Stimulated activated CD8-positive, alpha-beta memory T cell treated with anti-CD3 and anti-CD28 coated beads, Interleukin-7, amount 100 ng/mL, for 4 hours (primary cell): ENCODE results near the gene OTC.

ENCODE experiments used
- DNase-seq, 2 donors: peaks; one replicate each; pipeline ENCODE4 v3.0.0-alpha.2; 2020; ENCODE audit warnings: low read depth in 2 of 2

OTC gene

DNA sequence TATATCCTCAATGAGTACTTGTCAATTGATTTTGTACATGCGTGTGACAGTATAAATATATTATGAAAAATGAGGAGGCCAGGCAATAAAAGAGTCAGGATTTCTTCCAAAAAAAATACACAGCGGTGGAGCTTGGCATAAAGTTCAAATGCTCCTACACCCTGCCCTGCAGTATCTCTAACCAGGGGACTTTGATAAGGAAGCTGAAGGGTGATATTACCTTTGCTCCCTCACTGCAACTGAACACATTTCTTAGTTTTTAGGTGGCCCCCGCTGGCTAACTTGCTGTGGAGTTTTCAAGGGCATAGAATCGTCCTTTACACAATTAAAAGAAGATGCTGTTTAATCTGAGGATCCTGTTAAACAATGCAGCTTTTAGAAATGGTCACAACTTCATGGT, at the start of gene OTC:
TSS of gene OTC (plus strand) at position 243 of the 400 bp plus-strand sequence. CDS start at position 336, 93 bp downstream.
- DNase-seq: no peak

DNA sequence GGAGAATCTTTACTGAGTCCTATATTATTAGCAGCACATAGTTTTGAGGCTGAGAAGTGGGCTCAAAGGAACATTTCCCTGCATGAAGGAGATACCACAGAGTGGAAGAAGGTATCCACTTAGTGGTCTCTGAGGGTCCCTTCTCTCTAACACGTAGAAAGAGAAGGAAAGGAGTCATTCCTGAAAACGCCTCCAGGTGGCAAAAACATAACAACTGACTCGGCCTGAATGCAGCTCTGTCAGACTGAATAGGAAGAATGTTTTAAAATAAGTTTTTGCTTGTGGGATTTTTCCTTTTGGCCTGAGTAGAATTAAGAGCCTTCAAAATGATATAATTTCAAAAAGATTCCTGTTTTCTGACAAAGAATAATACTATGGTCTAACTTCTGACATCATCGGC, 48.4 kb upstream of the OTC start:
- no peak for DNase-seq

DNA sequence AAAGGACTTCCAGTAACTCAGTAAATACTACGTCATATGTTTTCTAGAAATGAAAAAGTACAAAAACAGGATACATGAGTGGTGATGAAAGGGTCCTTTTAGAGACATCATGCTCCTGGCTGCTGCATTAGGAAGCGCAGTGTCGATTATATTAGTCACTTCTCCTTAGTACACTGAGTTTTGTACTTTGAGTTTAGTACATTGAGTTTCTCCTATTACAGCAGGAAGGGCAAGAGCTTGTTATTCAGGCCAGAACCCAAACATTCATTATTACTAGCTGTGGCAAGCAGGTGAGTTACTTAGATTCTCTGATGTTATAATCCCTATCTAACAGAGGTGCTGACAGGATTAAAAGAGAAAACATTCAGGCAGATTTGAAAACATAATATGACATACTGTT, 46.4 kb upstream of the OTC start:
- DNase-seq: no peak

DNA sequence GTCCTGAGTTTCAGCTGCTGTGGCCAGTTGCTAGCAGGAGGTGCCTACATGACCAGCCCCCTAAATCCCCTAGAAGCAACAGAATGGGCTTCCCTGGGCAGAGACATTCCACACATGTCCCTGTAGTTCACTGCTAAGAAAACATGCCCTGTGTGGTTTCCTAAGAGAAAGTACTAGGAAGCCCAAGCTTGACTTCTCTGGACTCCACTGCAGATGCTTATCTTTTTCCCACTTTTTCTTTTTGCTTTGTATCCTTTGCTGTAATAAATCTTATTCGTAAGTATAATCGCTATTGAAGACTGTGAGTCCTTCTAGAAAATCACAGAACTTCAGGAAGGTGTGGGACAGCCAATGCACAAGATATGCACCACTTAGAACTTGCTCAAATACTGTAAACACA, 40.7 kb upstream of the OTC start:
- DNase-seq: no peak

DNA sequence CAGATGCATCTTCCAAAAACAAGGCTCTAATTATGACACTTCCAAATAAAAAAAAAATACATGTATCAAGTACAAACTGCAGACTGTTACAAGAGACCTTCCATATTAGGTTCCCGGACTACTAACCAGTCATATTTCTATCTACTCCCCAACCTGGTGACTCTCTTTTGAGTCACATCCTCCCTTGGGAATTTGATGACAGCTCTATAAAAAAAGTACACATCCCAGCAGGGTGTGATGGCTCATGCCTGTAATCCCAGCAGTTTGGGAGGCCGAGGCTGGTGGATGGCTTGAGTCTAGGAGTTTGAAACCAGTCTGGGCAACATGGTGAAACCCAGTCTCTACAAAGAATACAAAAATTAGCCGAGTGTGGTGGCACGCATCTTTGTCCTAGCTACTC, 40.0 kb upstream of the OTC start:
- no peak for DNase-seq

DNA sequence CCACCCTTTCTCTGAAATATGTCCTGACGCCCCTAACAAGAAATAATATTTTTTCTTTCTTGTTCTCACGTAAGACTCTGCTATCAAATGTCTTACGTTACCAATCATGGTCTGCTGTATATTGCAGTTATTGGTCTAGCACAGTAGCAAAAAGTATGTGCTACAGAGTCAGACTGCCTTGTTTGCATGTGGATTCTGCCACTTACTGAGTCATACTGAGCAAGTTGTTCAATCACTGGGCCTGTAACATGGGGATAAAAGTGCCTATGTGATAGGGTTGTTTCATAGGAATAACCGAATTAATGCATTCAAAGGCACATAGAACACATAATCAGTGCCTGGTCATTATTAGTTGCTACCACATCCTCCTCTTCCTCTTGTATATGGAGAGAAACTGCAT, 39.2 kb upstream of the OTC start:
- DNase-seq: no peak

DNA sequence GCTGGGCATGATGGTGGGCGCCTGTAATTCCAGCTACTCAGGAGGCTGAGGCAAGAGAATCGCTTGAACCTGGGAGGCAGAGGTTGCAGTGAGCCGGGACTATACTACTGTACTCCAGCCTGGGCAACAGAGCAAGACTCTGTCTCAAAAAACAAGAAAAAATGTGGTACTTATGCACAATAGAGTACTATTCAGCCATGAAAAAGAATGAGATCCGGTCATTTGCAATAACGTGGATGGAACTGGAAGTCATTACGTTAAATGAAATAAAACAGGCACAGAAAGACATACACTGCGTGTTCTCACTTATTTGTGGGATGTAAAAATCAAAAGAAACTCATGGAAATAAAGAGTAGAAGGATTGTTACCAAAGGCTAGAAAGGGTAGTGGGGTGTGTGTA, 37.2 kb upstream of the OTC start:
- no peak for DNase-seq

DNA sequence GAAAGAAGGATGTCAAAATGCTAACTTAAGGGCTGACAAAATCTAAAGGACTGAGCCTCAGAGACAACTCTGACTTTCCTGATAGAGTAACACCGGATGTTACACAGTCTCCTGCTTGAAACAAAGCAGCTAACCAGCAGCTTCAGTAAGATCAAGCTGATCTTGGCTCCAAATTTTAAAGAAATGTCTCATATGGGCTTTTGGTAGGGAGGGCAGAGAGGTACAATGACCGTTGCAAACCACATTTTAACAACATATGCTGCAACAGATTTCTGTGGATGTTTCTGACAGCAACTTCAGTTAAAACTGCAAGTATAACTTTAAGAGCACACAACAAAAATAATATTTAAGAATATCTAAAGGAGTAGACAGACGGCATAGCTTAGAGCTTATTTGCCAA, 34.2 kb upstream of the OTC start:
- no peak for DNase-seq

DNA sequence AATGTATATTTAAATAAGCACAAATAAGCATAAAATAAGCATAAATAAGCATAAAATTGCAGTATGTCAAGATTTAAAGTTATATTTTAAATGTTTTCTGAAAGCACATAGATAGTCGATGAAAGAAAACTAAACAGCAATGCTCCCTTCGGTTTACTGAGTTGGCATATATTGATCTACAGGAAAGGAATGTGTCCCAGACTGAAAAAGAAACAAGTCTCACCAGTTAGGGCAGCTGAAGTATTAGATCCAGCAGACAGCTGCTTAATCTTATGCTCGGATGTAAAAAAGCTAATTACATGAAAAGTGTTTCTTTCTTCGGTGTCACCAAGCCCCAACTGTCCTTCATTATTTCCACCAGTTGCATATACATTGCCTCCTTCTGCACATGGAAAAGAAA, 33.8 kb upstream of the OTC start:
- DNase-seq: no peak

DNA sequence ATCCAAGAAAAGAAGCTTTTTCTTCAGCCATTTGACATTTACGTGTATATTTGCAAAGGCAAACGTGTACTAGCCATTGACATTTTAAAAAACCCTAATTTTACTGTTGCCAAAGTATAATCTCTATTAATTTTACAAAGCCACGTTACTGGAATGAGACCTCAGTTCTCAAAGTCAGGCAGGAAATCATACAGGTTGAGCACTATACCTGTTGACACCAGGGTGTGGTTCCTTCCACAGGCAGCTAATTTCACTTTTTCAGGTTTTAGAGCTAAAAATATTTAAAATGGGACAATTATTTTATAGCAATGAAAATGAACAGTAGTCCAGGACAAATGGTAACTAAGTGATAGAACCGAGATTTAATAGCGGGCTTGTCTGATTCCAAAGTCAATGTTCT, 31.6 kb upstream of the OTC start:
- DNase-seq: no peak

DNA sequence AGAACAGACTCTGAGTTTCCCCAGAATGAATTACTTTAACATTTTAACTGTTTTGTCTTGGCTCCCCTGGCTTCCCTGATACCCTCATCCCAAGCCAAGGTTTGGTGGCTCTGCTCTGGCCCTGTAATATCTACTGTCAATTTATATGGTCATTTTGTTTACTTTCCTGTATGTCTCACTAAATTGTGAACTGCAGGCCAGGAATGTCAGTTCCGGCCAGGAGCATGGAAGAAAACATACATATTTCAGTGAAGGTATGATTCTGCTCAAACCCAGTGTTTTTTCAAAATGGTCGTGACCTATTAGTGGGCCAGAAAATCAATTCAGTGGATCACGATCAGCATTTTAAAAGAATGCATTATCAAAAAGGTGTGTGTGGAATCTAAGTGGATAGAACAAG, 26.3 kb upstream of the OTC start:
- DNase-seq: no peak

DNA sequence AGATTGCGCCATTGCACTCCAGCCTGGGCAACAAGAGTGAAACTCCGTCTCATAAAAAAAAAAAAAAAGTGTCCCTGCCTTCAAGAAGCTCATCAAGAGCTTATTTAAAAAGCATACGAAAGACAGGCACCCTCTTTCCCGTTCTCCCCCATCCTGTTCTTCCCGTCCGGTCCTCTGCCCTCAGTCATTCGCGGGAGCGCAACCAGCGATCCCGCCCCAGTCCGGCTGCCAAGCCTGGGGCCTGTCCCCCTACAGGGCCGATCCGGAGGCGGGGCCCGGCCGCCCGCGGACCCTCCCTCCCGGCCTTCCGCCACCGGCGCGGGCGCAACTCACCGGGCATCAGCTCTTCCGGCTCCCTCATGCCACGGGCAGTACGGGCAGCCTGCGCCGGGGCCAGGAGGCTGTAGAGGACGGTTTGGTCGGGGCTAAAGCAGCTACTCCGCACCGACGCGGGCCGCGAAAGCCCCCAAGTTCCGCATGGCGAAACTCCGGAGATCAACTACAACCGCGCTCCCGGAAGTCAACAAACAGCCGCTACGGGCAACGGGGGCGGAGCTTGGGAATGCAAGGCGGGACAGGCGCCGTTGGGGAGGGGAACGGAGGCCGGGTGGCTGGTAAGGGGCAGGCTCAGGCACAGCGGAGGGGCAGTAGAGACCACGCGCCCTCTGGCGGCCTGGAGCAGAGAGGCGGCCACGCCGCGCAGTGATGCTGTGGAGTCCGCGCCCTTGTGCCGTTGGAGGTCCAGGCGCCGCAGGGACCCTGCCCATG, 25.2 kb upstream of the OTC start, which contains the start of gene RPGR:
TSS of gene RPGR (minus strand) at position 503 of the 768 bp plus-strand sequence. CDS start at position 361, 142 bp downstream.
- peak; percentile 80 to 85 for DNase-seq

DNA sequence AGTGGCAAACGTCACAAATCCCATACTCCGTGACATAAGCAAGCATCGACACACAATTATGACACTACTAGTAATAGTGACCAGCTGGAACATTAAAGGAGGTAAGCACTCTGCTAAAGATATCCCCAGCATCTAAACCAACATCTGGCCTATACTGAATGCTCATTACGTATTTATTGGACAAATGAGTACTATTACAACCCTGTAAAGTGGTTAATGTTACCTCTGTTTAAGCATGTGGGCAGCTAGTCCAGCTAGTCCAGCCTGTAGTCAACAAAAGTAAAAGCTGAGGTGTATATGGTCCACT, 24.7 kb upstream of the OTC start:
- DNase-seq: no peak

DNA sequence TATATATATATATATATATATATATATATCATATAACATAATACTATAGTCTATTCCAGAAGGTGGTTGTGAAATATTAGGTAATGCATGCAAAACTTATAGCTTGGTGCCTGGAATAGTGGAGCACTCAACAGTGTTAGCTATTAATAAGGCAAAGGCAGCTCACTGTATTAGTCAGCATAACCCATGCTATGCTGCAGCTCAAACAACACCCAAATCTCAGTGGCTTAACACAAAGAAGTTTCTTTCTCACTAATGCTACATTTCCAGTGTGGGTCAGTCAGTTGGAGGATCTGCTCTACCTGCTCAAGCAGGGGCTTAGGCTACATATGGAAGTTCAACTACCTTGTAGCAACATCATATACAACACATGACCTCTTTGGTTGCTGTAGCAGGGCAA, 19.9 kb upstream of the OTC start:
- DNase-seq: no peak

DNA sequence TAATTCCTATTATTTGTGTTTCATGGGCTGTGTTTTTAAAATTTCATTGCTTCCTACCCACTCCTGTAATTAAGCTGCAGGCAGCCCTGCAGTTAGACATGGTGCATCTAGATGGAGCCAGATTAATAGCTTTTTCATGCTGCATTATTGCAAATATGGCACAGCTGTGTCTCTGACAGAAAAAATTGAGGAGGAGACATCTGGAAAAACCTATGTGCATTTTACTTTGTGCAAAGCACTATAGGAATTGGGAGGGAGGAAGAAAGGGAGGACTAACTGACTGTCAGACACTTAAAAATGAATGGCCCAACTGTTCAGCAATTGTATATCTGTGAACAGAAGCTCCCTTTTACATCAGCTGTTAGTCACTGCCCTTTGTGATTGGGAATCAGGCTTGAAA, 17.0 kb upstream of the OTC start:
- DNase-seq: no peak

DNA sequence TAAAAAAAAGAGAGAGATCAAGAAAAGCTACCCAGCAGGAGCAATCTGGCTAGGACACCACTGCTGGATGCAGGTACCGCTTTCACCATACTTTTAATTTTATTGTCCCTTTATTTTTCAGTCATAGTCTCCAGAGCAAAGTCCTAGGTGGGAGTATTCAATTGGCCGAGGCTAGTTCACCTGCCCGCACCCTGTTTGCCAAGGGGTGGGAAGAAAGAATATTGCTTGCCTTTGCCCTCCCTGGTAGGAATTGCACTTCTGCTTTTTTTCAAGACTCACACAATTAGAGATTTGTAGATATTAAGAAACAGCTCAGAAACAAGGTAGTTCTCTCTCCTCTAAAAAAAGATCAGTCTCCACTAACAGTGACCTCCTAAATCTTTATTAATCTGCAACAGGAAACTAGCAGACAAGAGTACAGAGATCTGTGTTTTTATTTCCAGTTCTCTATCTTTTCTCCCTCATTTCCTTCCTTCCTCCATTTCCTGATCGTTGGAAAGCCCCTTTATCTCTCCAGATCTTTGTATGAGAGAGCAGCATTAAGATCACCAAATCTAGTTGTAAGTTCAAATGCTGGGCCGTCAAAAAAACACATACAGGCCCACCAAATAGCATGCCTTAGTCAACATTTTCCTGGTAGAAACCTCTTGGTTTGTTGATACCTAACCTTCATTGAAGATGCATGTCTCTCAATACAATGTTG, 15.7 kb upstream of the OTC start:
- DNase-seq: no peak

DNA sequence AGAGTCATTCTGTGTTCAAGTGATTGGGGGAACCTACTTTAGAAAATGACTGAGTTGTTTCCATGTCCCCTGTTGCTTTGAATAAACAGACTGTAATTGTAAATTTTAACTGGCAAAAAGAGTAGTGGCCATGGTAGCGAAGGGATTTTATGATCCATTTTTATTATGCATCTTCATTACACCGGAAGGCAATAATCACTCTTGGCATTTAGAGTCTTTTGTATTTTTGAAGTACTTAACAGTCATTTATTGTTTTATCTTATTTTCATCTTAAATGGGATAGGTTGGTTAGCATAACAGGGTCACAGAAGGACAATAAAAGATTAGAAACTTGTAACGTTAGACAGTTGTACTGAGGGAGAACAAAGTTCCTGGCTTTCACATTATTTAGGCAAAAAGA, 11.0 kb upstream of the OTC start:
- DNase-seq: no peak

DNA sequence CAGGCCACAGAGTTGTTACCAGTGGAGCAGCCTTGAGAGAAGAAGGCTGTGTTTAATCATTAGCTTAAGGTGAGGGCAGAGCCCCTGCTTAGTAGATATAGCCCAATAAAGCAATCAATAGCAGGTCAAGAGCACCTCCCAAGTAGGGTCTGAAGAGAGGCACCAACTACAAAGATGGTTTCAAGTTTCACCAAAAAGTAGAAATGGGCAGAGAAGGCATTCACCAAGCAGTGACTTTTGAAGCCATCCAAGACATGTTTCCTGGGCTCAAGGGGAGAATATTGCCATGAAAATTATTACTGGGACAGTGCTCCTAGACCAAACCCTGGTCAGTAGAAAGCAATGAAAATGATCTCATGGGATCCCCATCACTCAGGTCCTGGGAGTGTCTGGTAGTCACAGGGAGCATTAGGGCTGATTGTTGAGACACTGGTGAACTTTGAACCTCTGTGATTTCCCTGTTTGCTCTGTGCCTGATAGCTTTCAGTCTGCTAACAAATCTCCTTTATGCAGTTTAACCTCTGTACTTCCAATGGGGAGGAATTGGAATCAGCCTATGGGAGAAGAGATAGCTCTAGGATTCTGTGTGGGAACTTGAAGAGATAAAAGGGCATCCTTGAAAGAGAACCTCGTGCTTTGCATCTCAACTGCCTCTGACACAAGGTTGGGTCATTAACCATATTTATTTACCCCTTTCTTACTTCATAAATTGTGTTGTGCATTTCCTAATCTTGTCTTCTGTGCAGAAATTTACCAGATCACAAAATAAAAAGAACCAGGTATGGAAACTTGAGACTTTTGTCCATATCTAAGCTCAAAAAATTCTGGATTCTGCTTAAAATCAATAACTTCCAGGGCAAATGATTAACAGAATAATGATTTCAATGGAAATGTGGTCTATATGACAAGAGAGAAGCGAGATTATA, 9.3 kb upstream of the OTC start:
- DNase-seq: no peak

DNA sequence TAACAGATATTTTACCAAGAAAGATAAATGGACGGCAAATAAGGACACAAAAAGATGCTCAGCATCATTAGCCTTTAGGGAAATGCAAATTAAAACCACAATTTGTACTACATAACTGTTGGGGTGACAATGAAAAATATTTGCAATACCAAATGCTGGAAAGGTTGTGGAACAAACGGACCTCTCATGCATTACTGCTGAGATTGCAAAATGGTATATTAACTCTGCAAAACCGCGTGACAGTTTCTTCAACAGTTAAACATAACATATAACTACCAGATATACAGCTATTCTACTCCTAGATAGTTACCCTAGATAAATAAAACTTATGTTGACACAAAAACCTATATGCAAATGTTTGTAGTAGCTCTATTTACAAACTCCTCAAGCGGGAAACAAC, 6.3 kb upstream of the OTC start:
- DNase-seq: no peak

DNA sequence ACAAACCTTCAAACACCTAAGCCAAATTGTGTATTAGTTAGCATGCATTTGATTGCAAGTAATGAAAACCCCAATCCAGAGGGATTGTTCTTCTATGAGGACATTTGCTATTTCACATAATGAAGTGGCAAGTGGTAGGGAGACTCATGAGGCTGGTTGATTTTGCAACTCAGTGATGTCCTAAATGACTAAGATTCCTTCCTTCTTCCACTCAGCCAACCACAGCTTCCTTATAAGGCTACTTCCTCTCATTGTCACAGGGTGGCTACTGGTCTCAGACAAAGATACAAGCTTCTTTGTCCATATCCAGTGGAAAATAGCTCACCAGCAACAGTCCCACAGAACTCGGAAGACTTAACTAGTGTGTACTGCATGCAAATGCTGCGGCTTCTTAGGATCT, 5.3 kb upstream of the OTC start:
- DNase-seq: no peak

DNA sequence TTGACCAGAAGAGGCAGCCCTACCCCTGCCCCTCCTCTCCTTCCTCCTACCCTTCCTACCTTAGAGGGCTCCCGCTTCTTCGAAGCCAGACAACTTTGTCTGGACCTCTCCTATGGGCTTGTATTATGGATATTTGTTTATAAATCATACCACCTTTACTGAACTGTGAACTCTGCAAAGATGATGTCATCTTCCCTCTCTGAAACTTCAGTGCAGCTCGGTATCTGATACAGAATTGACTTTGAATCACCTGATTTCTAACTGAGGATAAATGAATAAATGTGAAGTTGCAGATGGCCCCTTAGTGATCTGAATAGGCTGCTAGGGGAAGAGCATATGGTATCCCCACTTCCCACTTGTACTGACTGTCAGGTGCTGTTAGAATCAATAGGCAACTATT, 1.1 kb upstream of the OTC start:
- no peak for DNase-seq

DNA sequence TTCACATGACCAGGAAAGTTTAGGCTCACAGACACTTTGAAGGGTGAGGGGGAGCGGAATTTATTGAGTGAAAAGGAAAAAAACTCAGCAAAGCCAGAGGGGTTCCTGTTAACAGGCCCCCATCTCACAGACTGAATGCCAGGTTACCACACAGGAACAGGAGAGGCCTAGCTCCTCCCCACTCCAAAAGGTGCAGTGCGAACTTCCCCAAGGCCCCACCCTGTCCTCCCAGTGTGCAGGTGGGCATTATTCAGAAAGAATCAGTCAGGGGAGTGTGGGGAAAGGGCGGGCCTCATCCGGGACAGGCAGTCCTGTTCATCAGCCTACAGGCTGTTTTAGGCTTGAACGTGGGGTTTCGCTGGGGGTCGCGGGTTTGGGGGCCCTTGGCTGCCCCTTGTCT, 4.0 kb downstream of the OTC start:
- no peak for DNase-seq
